Fibroblast of villous mesenchyme (primary cell): Measurements from ENCODE around the gene FAM13A. TPM values are rescaled to one million over a fixed set of nuclear protein-coding genes. Genes with fewer than 3 reads are reported as not detected.

Experiments
- DNase-seq: peaks from one replicate; pipeline ENCODE4 v3.0.0-alpha.2; 2010; ENCODE audit warnings: low read depth
- H3K4me3 ChIP-seq: 2 replicates; pipeline ENCODE4 v1.5.1; 2011; ENCODE audit warnings: low read depth, mild to moderate bottlenecking, low read length
- CTCF ChIP-seq: IDR thresholded peaks from 2 replicates; pipeline ENCODE4 v1.5.1; 2012; ENCODE audit warnings: low read depth, mild to moderate bottlenecking, low read length; ENCODE audit not compliant: insufficient read depth
- total RNA-seq: library from RNA; depleted of rRNA; stranded (reverse); fragments of >200 nt; gene quantifications from 2 replicates; pipeline ENCODE4 v1.2.3, GENCODE V29; 2012

The FAM13A gene
- total RNA-seq, 1 donor = 34.1 TPM

GRCh38 chr4:88730811-88731210, 326.2 kb downstream of the FAM13A start:
- H3K4me3 ChIP-seq = no peak overlapping the region
- TF ChIP-seq CTCF = no peak
- no peak for DNase-seq

GRCh38 chr4:88729146-88729760, 327.7 kb downstream of the FAM13A start:
- H3K4me3 ChIP-seq = no peak overlapping the region
- no peak for TF ChIP-seq CTCF
- DNase-seq = no peak

GRCh38 chr4:88728146-88728545, 328.8 kb downstream of the FAM13A start:
- no peak for DNase-seq
- TF ChIP-seq CTCF = no peak
- H3K4me3 ChIP-seq = no peak overlapping the region

- TF ChIP-seq CTCF = no peak
- no peak overlapping the region for H3K4me3 ChIP-seq
- no peak for DNase-seq
Measured at GRCh38 chr4:88725986-88726385, 331.0 kb downstream of the FAM13A start.

GRCh38 chr4:88725143-88725542, 331.8 kb downstream of the FAM13A start:
- no peak for TF ChIP-seq CTCF
- DNase-seq = no peak

GRCh38 chr4:88724406-88724805, 332.6 kb downstream of the FAM13A start:
- H3K4me3 ChIP-seq = no peak overlapping the region
- no peak for TF ChIP-seq CTCF
- DNase-seq = no peak

More at GRCh38 chr4:88725143-88725542, 331.8 kb downstream of the FAM13A start:
- H3K4me3 ChIP-seq = no peak overlapping the region

GRCh38 chr4:88722828-88723227, 334.2 kb downstream of the FAM13A start:
- no peak for TF ChIP-seq CTCF
- DNase-seq = no peak
- no peak overlapping the region for H3K4me3 ChIP-seq
